GM18868 (cell line): ENCODE measurements around the gene CMTR1.
"Not testable (repeated sequence)": the region's sequence is repeated elsewhere in the genome, so short reads cannot be mapped to it uniquely, and the experiment has no call there.

Source experiments
- ATAC-seq: cut with Tn5 transposase; IDR thresholded peaks from one replicate; pipeline ENCODE4 v1.9.1; 2021; ENCODE audit warnings: mild to moderate bottlenecking, moderate library complexity; ENCODE audit not compliant: unreplicated experiment

Gene CMTR1

GRCh38 chr6:37432916-37433656, at the start of gene CMTR1:
Gene CMTR1, plus strand, starts transcription at chr6:37433221. Its CDS starts 2,409 bp downstream, at chr6:37435630.
- peak; percentile 77 for ATAC-seq

GRCh38 chr6:37388578-37388977, 44.4 kb upstream of the CMTR1 start:
- no peak for ATAC-seq

- no peak for ATAC-seq
Measured at GRCh38 chr6:37389857-37390256, 43.2 kb upstream of the CMTR1 start.

- ATAC-seq, result no peak
Measured at GRCh38 chr6:37391120-37391519, 41.9 kb upstream of the CMTR1 start.

- ATAC-seq, result no peak
Measured at GRCh38 chr6:37392821-37393220, 40.2 kb upstream of the CMTR1 start.

GRCh38 chr6:37393381-37393929, 39.6 kb upstream of the CMTR1 start:
- no peak for ATAC-seq

GRCh38 chr6:37396571-37397180, 36.3 kb upstream of the CMTR1 start:
- no peak for ATAC-seq

GRCh38 chr6:37399131-37399530, 33.9 kb upstream of the CMTR1 start:
- no peak for ATAC-seq

- ATAC-seq, result no peak
Measured at GRCh38 chr6:37399795-37400490, 33.1 kb upstream of the CMTR1 start.

GRCh38 chr6:37401658-37402057, 31.4 kb upstream of the CMTR1 start:
- not testable (repeated sequence) for ATAC-seq

GRCh38 chr6:37406726-37407341, 26.2 kb upstream of the CMTR1 start:
- ATAC-seq, result no peak

- ATAC-seq, result no peak
Measured at GRCh38 chr6:37407948-37408347, 25.1 kb upstream of the CMTR1 start.

- no peak for ATAC-seq
Measured at GRCh38 chr6:37409501-37409900, 23.5 kb upstream of the CMTR1 start.

GRCh38 chr6:37417393-37417792, 15.6 kb upstream of the CMTR1 start:
- ATAC-seq, result no peak

- ATAC-seq, result no peak
Measured at GRCh38 chr6:37418722-37419121, 14.3 kb upstream of the CMTR1 start.

- ATAC-seq, result no peak
Measured at GRCh38 chr6:37426058-37426944, 6.7 kb upstream of the CMTR1 start.

GRCh38 chr6:37426945-37427510, 6.0 kb upstream of the CMTR1 start:
- ATAC-seq, result no peak

- ATAC-seq, result no peak
Measured at GRCh38 chr6:37429352-37429750, 3.7 kb upstream of the CMTR1 start.

- ATAC-seq, result no peak
Measured at GRCh38 chr6:37432590-37432915, 468 bp upstream of the CMTR1 start.

- peak; percentile 55 for ATAC-seq
Measured at GRCh38 chr6:37433657-37434271, 743 bp downstream of the CMTR1 start.
